HEK293 (cell line): Measurements from ENCODE around the gene PDZRN3.

Experiments used
- CTCF ChIA-PET: fragments of 350-600 bp; formaldehyde crosslinking; extraction: SDS; loops from one replicate; lab custom pipeline; 2021; ENCODE audit warnings: antibody characterized with exemption; lab: Yijun Ruan, JAX
- POLR2A ChIA-PET: fragments of 300-600 bp; formaldehyde crosslinking; extraction: SDS; loops from one replicate; lab custom pipeline; 2020; ENCODE audit warnings: antibody characterized with exemption, inconsistent platforms; lab: Yijun Ruan, JAX
- H3K27ac ChIP-seq: fragments of 200-500 bp; sonication (Bioruptor generic); 2 replicates; pipeline ENCODE4 v1.5.1; 2014; ENCODE audit warnings: low read depth, low read length, control low read depth, inconsistent platforms; ENCODE audit errors: extremely low read depth
- H3K36me3 ChIP-seq, 2 experiments: fragments of 200-500 bp in 1 of 2; sonication (Bioruptor generic) in 1 of 2; 1 replicate in 1 of 2; 2 replicates in 1 of 2; pipeline ENCODE4 v1.5.1; 2014 to 2017; ENCODE audit warnings: inconsistent platforms in 2 of 2, low read length in 2 of 2; ENCODE audit not compliant: control insufficient read depth in 2 of 2, insufficient read depth in 1 of 2
- H3K4me1 ChIP-seq: fragments of 200-500 bp; sonication (Bioruptor generic); 2 replicates; pipeline ENCODE4 v1.5.1; 2014; ENCODE audit warnings: mild to moderate bottlenecking, low read length, inconsistent platforms; ENCODE audit not compliant: control insufficient read depth, insufficient read depth
- H3K4me3 ChIP-seq: 2 replicates; pipeline ENCODE4 v1.5.1; 2011; ENCODE audit warnings: low read depth, mild to moderate bottlenecking, control low read depth, low read length, moderate library complexity
- H3K9me3 ChIP-seq: fragments of 200-500 bp; sonication (Bioruptor generic); 2 replicates; pipeline ENCODE4 v1.5.1; 2014; ENCODE audit warnings: low read depth, low read length, inconsistent platforms; ENCODE audit not compliant: control insufficient read depth, insufficient read depth
- HOXD13 ChIP-seq: sonication (generic); formaldehyde crosslinking; IDR thresholded peaks from 2 replicates; pipeline ENCODE4 v1.8.0; 2022; ENCODE audit warnings: missing genetic modification reagents, borderline replicate concordance
- MEIS1 ChIP-seq: sonication (generic); formaldehyde crosslinking; IDR thresholded peaks from 2 replicates; pipeline ENCODE4 v1.8.1; 2022; ENCODE audit warnings: missing genetic modification reagents, mild to moderate bottlenecking, borderline replicate concordance
- PRDM4 ChIP-seq: fragments of 450-650 bp; formaldehyde crosslinking; IDR thresholded peaks from 2 replicates; pipeline ENCODE4 v1.5.1; 2017; ENCODE audit warnings: missing biosample characterization, missing genetic modification characterization
- YY1 ChIP-seq: fragments of 450-650 bp; formaldehyde crosslinking; IDR thresholded peaks from 2 replicates; pipeline ENCODE4 v1.5.1; 2018; ENCODE audit warnings: missing biosample characterization, missing genetic modification characterization
- ZFHX2 ChIP-seq: fragments of 450-650 bp; formaldehyde crosslinking; conservative IDR thresholded peaks from 2 replicates; pipeline ENCODE4 v1.5.1; 2016; ENCODE audit warnings: missing biosample characterization, missing genetic modification characterization
- ZNF148 ChIP-seq: fragments of 450-650 bp; formaldehyde crosslinking; IDR thresholded peaks from 2 replicates; pipeline ENCODE4 v1.5.0; 2017; ENCODE audit warnings: missing biosample characterization, missing genetic modification characterization, borderline replicate concordance
- ZNF174 ChIP-seq: fragments of 450-650 bp; formaldehyde crosslinking; IDR thresholded peaks from 2 replicates; pipeline ENCODE4 v1.5.0; 2017; ENCODE audit warnings: missing biosample characterization, mild to moderate bottlenecking, missing genetic modification characterization
- ZNF354C ChIP-seq: fragments of 450-650 bp; formaldehyde crosslinking; IDR thresholded peaks from 2 replicates; pipeline ENCODE4 v1.5.1; 2016; ENCODE audit warnings: missing biosample characterization, missing genetic modification characterization, low read depth, borderline replicate concordance
- ZNF530 ChIP-seq: fragments of 450-650 bp; formaldehyde crosslinking; IDR thresholded peaks from 2 replicates; pipeline ENCODE4 v1.5.1; 2016; ENCODE audit warnings: low read depth, missing biosample characterization, missing genetic modification characterization
- ZNF830 ChIP-seq: fragments of 450-650 bp; IDR thresholded peaks from 2 replicates; pipeline ENCODE4 v1.5.0; 2018; ENCODE audit warnings: missing biosample characterization, missing genetic modification characterization, low read depth, mild to moderate bottlenecking, moderate library complexity
- ZXDB ChIP-seq: fragments of 450-650 bp; formaldehyde crosslinking; IDR thresholded peaks from 2 replicates; pipeline ENCODE4 v1.5.1; 2016; ENCODE audit warnings: missing biosample characterization, missing genetic modification characterization
- TF ChIP-seq, protein P1 (sequence below): fragments of 450-650 bp; formaldehyde crosslinking; IDR thresholded peaks from 2 replicates; pipeline ENCODE4 v1.5.1; 2017; ENCODE audit warnings: missing biosample characterization, missing genetic modification characterization
- TF ChIP-seq, protein P2 (sequence below): fragments of 450-650 bp; formaldehyde crosslinking; conservative IDR thresholded peaks from 2 replicates; pipeline ENCODE4 v1.5.1; 2016; ENCODE audit warnings: low read depth, missing biosample characterization, missing genetic modification characterization
- TF ChIP-seq, protein P3 (sequence below): fragments of 450-650 bp; formaldehyde crosslinking; IDR thresholded peaks from 2 replicates; pipeline ENCODE4 v1.5.1; 2016; ENCODE audit warnings: missing biosample characterization, missing genetic modification characterization
- TF ChIP-seq, protein P4 (sequence below): fragments of 450-650 bp; formaldehyde crosslinking; IDR thresholded peaks from 2 replicates; pipeline ENCODE4 v1.5.1; 2017; ENCODE audit warnings: missing biosample characterization, missing genetic modification characterization

Gene PDZRN3

DNA sequence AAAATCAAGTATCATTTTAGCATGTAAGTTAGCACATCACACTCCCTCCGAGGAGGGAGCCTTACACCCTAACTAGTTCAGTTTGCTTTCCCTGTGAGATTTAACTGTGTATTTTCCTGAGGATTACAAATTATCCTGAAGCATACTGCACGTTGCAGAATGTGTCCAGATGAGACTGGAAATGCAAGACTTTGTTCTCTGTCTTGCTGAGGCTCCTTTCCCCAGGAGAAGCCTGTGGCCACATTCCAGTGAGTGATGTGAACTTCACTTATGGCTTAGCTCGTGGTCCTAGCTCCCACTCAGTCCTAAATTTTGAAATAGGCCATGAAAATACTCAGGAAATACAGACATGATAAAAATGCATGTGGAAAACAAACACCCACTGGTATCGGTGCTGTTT is 23.7 kb downstream of the PDZRN3 start:
- no peaks in the 10 kb centered on the region for H3K9me3 ChIP-seq
- H3K36me3 ChIP-seq: peaks cover 0 to 26% of the 10 kb centered on the region in 2 experiments; a peak in 1 of 3 replicates
- CTCF ChIA-PET: no interaction called here
- no peak overlapping the region for H3K4me3 ChIP-seq
- no peak for TF ChIP-seq YY1 (tag by site-specific recombination)
- TF ChIP-seq, protein P1, sequence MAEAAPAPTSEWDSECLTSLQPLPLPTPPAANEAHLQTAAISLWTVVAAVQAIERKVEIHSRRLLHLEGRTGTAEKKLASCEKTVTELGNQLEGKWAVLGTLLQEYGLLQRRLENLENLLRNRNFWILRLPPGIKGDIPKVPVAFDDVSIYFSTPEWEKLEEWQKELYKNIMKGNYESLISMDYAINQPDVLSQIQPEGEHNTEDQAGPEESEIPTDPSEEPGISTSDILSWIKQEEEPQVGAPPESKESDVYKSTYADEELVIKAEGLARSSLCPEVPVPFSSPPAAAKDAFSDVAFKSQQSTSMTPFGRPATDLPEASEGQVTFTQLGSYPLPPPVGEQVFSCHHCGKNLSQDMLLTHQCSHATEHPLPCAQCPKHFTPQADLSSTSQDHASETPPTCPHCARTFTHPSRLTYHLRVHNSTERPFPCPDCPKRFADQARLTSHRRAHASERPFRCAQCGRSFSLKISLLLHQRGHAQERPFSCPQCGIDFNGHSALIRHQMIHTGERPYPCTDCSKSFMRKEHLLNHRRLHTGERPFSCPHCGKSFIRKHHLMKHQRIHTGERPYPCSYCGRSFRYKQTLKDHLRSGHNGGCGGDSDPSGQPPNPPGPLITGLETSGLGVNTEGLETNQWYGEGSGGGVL (tag by site-specific recombination): no peak
- TF ChIP-seq ZNF354C (tag by site-specific recombination): no peak
- no peak for TF ChIP-seq ZNF830
- no peak for TF ChIP-seq ZXDB
- no peak for TF ChIP-seq ZNF174 (tag by site-specific recombination)
- TF ChIP-seq, protein P2, sequence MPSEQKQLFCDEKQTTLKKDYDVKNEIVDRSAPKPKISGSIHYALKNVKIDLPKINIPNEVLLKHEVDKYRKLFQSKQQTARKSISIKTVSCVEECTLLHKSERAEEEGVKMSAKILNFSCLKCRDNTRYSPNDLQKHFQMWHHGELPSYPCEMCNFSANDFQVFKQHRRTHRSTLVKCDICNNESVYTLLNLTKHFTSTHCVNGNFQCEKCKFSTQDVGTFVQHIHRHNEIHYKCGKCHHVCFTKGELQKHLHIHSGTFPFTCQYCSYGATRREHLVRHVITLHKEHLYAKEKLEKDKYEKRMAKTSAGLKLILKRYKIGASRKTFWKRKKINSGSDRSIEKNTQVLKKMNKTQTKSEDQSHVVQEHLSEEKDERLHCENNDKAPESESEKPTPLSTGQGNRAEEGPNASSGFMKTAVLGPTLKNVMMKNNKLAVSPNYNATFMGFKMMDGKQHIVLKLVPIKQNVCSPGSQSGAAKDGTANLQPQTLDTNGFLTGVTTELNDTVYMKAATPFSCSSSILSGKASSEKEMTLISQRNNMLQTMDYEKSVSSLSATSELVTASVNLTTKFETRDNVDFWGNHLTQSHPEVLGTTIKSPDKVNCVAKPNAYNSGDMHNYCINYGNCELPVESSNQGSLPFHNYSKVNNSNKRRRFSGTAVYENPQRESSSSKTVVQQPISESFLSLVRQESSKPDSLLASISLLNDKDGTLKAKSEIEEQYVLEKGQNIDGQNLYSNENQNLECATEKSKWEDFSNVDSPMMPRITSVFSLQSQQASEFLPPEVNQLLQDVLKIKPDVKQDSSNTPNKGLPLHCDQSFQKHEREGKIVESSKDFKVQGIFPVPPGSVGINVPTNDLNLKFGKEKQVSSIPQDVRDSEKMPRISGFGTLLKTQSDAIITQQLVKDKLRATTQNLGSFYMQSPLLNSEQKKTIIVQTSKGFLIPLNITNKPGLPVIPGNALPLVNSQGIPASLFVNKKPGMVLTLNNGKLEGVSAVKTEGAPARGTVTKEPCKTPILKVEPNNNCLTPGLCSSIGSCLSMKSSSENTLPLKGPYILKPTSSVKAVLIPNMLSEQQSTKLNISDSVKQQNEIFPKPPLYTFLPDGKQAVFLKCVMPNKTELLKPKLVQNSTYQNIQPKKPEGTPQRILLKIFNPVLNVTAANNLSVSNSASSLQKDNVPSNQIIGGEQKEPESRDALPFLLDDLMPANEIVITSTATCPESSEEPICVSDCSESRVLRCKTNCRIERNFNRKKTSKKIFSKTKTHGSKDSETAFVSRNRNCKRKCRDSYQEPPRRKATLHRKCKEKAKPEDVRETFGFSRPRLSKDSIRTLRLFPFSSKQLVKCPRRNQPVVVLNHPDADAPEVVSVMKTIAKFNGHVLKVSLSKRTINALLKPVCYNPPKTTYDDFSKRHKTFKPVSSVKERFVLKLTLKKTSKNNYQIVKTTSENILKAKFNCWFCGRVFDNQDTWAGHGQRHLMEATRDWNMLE (tag by site-specific recombination): no peak
- TF ChIP-seq PRDM4 (tag by site-specific recombination): no peak
- TF ChIP-seq, all 188 proteins: peak for 0
- H3K27ac ChIP-seq: no peak overlapping the region
- no peaks in the 10 kb centered on the region for H3K4me1 ChIP-seq
- POLR2A ChIA-PET: no interaction called here

DNA sequence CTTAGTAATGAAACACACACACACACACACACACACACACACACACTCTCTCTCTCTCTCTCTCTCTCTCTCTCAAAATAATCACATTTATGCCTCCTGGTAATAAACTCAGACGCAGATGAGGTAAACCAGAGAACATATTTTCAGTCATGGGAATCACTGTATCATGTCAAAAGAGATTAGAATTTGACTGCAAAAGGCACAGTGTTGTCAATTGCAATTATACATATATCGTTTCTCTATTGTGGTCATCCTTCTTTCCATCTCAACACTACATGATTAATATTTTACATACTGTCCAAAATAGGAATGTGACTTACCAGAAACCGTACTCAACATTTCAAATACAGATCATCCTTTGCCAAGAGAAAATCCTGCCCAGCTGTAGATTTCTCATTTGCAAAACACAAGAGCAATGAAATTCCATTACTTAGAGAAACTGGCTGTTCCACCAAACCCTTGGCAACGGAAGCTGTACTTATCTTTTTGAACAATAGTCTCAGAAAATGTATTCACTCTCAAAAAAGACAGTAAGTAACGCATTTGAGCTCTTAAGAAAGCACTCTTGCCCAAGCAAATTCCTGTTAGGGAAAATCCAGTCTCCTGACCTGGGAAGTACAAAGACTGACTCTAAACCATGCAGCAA is 24.3 kb downstream of the PDZRN3 start:
- Histone ChIP-seq H3K36me3 (peaks cover 0 to 29% of the 10 kb centered on the region in 2 experiments; a peak in 1 of 3 replicates), H3K4me3 (no peak overlapping the region), H3K4me1 (no peaks in the 10 kb centered on the region), H3K9me3 (no peaks in the 10 kb centered on the region), H3K27ac (no peak overlapping the region)
- CTCF ChIA-PET: no interaction called here
- TF ChIP-seq, protein P3, sequence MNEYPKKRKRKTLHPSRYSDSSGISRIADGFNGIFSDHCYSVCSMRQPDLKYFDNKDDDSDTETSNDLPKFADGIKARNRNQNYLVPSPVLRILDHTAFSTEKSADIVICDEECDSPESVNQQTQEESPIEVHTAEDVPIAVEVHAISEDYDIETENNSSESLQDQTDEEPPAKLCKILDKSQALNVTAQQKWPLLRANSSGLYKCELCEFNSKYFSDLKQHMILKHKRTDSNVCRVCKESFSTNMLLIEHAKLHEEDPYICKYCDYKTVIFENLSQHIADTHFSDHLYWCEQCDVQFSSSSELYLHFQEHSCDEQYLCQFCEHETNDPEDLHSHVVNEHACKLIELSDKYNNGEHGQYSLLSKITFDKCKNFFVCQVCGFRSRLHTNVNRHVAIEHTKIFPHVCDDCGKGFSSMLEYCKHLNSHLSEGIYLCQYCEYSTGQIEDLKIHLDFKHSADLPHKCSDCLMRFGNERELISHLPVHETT: no peak
- TF ChIP-seq ZFHX2 (tag by site-specific recombination) (no peak), ZNF148 (tag by site-specific recombination) (no peak), MEIS1 (CRISPR knock-in tag) (no peak), HOXD13 (CRISPR knock-in tag) (no peak), ZNF530 (tag by site-specific recombination) (no peak)
- TF ChIP-seq, protein P4, sequence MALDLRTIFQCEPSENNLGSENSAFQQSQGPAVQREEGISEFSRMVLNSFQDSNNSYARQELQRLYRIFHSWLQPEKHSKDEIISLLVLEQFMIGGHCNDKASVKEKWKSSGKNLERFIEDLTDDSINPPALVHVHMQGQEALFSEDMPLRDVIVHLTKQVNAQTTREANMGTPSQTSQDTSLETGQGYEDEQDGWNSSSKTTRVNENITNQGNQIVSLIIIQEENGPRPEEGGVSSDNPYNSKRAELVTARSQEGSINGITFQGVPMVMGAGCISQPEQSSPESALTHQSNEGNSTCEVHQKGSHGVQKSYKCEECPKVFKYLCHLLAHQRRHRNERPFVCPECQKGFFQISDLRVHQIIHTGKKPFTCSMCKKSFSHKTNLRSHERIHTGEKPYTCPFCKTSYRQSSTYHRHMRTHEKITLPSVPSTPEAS: 0 out of 2 replicates have a peak, but pooled peaks have one; percentile 15
- POLR2A ChIA-PET: no interaction called here
